Measurements from ENCODE around the gene ALDH3B2.
"Not testable (repeated sequence)": the region's sequence is repeated elsewhere in the genome, so short reads cannot be mapped to it uniquely, and the experiment has no call there.

ALDH3B2 gene

DNA sequence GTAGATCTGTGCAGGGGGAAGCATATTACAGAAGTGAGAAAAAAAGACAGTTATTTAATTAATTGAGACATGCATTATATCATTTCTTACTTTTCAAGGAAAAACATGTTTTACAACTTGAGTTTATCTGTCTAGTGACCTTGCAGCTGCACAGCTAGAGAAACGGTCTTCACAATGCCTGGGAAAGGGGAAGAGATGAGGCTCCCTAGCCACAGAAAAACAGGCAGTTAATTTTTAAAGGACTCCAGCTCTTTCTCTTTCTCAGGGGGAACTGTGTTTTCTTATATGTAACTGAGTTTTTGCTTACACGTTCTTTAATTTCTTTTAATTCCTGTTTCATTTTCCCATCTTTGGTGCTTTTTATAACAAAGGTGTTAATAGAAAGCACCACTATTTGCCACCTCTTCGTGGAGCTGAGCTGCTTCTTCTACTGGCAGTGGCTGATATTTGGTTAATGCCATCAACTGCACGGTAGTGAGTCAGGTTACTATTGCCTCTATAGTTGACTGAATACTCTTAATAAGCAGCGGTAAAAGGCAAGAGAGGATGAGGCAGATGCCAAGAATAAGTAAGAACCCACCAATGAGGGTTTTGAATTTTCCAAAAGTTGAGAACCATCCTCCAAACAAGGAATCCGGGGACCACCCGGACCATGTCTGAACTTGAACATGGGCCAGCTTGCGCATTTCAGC, 11.4 kb upstream of the ALDH3B2 start:
- not testable (repeated sequence) for DNase-seq

DNA sequence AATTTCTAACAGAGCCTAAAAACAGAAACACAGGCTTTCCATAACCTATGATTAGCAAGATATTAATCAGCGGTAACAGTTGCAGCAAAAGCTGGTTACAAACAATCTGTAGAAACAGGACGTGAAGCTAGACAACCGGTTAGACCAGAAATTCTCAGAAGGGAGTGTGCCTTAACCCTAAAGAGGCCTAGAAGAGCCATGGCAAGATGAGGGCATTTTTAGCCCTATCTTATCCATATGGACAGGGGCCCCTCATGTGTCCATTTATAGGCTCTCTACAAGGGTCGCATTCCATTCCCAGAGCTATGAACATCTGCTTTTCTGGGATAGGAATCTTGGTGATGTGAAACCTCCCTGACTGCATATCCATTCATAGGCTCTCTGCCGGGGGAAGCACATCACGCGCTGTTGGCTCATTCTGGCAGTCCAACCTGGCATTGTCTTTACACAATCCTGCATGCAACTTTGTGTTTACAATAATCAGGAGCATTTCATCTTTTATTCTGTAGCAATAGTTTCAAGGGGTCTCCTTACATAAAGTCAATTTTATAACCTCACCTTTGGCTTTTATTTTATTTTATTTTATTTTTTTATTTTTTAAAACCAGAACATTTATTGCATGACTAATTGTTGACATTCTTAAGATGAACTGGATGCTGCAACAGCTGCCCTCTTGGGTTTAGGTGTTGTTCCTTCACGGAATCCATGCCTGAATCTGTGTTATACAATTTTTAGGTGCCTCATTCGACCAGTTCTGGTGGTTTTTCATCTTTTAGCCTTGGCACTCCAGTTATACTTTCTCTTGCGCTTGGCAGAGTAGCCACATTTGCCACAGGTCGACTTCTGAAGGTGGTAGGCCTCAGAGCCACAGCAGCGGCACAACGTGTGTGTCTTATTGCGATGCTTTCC, 8.0 kb upstream of the ALDH3B2 start:
- DNase-seq: not testable (repeated sequence)

DNA sequence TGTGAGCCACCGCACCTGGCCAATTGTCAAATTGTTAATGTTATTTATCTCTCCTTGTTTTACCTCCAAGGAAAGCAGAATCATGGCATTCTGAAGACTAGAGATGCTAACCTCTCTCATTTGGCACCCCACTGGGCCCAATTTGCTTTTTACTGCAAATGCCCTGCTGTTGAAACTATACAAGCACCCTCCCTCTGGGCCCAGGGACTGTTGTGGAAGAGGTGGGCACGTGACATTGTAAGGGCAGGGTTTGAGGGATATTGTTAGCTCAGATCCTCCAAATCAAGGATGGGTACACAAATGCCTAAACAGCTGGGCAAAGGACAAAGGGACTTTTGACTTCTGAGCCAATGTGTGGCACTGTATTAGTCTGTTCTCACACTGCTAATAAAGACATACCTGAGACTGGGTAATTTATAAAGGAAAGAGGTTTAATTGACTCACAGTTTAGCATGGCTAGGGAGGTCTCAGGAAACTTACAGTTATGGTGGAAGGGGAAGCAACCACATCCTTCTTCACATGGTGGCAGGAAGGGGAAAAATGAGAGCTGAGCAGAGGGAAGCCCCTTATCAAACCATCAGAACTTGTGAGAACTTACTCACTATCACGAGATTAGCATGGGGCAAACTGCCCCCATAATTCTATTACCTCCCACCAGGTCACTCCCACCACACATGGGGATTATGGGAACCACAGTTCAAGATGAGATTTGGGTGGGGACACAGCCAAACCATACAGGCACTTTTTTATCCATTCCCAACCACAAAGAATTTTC, 6.5 kb upstream of the ALDH3B2 start:
- no peak for DNase-seq

DNA sequence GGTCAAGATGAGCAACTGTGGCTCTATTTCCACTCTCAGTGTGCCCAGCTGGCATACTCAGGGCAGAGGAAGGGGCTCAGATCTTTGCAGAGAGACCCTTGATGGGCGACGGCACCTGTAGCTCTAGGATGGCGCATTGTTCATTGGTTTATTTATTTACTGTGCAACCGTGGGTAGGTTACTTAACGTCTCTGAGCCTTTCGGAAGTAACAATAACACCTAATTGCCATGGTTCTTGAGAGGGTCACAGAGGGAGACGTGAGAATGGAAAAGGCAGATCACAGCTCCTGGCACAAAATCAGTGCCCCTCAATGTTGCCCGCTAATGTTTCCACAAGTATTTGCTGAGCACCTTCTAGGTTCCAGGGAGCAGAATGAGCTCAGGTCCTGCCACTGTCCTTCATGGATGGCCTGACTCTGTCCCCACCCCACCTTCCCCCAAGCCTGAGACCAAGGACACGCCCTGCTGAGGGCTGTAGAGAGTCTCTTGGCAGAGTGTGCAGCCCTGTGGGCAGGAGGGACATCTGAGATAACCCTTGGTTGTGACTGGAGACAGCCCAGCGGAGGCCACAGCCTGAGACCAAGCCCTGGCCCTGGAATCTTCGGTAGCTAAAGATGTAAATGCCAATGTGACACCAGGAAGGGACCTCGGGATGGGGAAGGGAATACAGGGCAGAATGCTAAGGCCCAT, 780 bp upstream of the ALDH3B2 start:
- DNase-seq: no peak

DNA sequence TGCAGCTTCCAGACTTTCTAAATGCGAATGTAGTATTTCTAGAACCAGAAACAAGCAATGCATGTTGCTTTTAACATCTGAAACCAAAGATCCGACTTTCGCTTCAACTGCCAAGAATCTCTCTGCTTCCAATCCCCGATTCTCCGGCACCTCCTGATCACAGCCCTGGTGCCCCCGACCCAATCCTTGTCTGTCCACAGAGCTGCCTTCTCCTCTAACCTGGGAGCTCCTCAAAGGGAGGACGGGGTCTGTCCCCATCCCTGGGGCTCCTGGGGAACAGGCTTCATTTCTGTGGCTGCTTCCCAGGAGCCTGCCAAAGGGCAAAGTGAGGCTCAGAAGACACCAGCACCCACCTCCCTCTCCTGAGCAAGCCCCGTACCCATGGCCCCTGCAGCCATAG, 521 bp downstream of the ALDH3B2 start:
- DNase-seq: no peak

DNA sequence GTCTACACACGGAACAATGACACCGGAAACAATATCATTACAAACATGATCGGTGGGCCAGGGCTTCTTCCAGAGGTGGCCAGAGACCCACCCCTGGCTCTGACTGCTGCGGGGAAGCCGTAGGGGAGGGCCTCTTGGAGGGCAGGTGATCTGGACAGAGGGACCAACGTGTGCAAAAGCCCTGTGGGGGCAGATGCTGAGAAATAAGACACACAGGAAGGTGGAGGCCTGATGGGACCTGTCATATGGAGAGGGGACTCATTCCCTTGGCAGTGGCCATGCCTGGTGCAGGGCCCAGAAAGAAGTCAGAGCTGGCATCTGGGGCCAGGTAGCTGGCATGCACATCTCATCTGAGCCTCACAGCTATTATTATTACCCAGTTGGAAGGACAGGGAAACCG, 1.1 kb downstream of the ALDH3B2 start:
- no peak for DNase-seq

DNA sequence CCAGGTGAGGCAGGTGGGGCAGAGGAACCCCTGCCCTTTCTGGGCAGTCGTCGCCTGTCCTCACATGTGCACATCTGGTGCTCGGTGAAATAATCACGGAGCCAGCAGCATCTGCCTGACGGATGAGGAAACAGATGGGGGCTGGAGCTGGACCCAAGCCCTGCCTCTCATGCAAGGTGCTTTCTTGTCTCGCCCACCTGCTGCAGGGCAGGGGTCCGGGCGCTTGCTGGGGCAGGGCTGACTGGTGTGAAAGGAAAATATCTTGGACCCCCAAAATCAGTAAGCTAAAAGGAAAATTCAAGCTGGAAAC, 3.3 kb downstream of the ALDH3B2 start:
- DNase-seq: no peak

DNA sequence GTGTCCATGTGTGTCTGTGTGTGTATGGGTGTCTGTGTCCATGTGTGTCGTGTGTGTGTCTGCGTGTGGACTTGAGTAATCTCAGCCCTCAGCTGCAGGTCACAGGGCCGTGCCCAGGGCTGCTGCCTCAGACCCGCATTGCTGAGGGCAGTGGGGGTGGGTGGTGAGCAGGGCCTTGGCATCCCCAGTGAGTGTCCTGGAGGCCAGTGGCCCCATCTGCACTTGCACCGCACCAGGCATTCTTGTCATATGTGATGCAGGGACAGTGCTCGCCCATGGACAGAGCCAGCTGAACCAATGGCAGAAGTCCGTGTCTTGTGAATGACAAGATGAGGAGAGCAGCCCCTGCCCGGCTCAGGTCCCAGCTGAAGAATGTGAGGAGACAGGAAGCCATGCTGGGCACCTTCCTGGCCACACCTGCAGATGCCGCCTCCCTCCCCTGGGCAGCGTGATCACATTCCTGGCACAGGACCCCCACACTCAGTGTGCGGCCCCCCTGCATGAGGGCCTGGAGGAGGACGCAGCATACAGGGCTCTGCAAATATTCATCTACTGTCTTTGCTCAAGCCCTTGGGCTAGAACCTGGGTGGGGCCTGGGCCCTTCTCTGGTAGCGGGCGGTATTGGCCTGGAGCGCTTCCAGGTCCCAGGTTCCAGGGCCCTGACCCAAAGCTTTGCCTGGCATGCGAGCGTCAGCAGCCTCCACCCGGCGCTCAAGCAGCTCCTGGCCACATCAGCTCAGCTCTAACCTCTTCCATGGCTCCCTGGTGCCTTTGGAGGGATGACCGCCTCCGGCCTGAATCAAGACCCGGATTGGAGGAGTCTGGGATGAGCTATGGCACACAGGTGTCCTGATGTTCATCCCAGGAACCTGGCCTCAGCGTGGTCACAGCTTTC, 3.9 kb downstream of the ALDH3B2 start:
- DNase-seq: no peak

DNA sequence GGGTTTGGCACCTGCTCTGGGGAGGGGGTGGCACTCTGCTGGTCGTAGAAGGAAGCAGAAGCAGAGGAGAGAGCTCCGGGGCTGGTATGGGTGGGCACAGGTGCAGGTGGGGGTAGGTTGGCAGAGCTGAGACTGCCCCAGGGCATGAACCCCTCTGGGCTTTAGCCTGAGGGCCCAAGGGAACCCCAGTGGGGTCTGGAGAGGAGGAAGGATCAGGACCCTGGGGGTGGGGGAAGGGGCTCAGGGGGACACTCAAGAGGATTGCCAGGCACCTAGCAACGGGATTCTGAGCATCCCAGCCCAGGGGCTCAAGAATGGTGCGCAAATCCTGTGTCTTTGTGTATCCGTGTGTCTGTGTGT, 6.3 kb downstream of the ALDH3B2 start:
- no peak for DNase-seq

DNA sequence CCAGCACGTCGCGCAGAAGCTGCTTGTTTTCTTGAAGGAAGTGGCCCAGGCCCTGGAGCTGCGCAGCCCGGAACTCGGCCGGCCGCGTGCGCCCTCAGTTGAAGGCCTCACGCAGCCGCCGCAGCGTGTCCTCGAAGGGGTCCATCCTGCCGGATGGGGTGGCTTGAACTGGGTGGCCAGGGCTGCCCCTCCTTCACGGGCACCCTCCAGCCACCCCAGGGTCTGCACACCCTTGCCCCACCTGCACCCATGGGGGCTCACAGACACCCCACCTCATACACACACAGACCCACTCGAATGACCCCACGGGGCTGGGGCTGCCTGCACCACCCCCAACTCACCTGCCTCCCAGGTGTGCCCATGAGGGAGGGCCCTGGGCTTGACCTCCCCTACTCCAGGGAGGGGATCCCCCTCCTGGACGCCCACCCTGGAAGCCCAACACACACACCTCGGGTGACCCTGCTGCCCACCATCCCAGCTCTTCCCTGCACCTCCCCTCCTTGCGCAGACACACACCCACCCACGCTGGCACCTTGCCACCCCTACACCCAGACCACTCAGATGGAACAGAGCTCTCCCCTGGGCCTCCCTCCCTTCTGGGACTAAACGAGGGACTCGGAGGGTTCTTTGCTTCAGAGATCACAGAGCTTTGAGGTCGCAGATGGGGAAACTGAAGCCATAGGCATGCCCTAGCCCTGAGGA, 6.8 kb downstream of the ALDH3B2 start:
- DNase-seq: no peak

DNA sequence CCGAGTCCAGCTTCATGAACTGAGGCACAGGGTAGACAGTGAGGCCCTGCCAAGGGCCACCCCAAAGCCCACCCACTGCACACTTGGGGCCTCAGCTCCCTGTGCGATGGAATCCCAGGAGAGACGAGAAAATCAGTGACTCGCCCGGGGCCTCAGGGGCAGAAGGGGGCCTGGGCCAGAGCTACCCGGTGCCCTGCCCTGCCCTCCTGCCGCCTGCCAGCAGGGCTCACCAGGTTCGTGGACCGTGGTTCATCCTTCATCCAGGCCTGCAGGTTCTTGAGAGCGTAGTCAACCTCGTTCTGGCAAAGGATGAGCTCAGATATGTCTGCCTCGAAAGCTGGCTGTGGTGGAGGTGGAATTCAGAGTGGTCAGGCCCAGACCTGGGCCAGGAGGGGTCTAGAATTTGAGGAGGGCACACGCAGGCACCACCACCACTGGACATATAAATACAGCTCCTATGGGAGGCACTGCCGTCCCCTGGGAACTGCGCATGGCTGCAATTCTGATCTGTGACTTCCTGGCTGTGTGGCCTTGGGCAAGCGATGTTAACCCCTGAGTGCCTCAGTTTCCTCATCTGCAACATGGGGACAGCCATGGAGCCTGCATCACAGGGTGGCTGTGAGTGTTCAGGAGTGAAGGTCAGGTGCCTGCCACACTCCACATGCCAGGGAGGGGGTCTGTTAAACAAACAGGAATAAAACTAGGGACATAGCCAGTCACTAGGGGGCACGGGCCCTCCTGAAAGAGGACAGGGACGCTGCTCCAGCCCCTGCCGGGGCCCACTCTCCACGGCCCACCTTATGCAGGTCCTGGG, 7.5 kb downstream of the ALDH3B2 start:
- no peak for DNase-seq

DNA sequence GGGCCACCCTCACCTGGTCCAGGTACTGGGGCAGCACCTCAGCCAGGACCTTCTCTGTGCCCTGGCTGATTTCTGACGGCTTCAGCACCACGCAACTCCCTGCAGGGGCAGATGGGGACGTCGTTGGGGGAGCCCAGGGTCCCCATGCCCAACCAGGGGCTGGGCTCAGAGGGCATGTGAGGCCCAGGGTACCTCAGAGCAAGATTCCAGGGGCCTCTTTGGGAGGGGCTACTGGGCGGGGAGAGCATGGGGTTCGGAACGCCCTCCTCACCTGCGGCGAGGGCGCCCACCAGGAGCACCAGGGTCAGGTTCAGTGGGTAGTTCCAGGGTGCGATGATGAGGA, 8.1 kb downstream of the ALDH3B2 start:
- no peak for DNase-seq

DNA sequence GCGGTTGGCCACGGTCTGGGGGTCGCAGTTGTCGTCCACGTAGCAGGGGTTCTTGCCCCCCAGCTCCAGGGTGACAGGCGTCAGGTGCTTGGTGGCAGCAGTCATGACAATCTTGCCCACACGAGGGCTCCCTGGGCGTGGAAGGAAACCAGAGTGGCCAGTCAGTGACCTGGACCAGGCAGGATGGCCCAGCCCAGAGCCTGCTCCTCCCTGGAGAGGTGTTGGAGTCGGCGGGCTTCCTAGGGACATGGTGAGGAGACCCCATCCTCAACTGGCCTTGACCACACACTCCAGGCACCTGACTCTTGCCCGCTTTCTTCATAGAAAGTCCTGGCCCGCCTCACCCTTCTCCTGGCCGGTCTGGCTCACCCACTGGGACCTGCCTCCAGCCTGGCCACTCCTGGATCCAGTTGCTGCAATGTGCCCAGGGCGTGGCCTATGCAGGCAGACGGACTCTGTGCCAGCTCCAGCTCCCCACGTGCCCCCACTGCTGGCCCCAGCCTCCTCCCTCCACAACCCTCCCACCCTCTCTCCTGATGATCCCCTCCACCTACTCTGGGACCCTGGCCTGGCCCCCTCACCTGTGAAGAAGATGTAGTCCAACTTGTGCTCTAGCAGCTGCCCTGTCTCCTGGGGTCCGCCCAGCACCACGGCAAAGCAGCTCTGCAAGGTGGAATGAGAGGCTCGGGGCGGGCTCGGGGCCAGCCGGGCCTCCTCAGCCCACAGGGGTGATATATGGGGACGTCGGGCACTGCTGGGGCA, 8.7 kb downstream of the ALDH3B2 start:
- no peak for DNase-seq

DNA sequence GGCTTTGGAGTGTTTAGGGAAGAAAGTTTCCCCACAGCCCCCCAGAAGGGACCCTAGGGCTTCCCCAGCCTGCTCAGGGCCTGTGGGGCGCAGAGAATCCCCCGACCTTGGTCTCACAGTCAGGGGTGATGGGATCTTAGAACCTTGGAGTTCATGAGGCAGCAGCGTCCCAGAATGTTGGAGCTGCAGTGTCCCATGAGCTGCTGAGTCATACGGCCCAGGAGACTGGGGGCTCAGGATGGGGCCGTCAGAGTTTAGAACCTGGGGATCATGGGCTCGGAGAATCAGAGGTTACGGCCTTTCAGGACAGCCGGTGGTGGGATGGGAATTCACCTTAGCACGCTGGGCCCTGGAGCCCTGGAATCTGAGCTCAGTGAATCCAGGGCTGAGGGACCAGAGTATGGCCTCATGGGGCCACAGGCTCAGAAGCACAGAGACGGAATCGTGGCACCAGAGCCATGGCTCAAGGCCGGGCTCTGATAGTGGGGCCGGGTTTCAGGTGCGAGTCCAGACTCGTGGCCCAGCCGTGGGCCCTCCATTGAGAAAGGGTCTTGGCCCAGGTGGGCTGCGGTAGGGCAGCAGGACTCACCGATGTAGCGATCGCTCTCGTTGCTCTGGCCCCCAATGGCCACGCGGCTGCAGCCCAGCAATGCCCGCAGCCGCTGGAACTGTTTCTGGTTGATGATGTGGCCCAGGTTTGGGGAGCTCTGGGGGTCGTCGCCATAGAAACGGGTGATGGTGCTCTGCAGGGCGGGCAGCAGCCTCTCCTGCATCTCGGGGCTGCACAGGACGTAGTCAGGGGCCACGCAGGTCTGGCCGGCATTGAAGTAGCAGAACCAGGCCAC, 9.5 kb downstream of the ALDH3B2 start:
- no peak for DNase-seq

DNA sequence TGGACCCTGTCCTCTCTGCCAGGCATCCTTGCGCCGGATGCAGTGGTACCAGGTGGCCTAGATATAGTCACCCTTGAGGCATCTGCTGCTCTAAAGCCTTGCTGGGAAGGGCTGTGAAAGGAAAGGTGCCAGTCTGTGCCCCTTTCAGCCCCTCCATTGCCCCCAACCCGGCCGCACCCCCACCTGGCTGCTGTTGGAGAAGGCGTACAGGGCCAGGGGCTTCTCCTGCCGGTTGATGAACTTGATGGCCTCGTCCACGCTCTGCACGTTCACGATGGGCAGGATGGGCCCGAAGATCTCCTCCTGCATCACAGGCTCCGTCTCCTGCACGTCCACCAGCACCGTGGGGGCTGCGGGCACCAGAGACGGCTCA, 10.2 kb downstream of the ALDH3B2 start:
- no peak for DNase-seq

DNA sequence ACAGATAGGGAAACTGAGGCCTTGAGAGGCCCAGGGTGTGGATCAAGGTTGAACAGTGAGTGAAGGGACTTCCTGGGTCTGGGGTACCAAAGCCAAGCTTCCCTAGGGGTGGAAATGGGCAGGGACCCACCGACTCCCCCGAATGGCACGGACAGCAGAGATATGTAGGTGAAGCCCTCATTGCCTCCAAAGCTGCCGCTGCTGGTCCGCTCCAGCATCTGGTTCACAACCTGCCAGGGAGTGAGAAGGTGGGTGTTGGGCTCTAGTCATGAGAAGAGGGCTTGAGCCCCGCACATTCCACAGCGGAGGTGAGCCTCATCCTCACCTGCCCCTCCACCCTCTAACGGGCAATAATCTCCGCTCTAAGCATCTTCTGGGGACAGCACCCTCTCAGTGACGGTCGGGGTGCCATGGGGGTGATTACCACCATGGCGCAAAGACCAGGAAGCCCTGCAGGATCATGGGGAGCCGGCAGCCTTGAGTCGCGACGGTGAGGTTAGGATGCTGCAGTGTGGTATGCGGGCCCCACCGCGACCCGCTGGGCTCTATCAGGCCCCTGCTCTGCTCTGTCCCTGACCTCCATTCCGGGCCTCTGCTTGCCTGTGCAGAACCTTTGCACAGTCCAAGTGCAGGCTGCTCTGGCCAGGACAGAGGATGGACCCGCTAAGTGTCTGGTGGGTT, 10.8 kb downstream of the ALDH3B2 start:
- DNase-seq: no peak
